ENCODE results near the gene TUBB1. TPM values are rescaled to one million over a fixed set of nuclear protein-coding genes. Genes with fewer than 3 reads are reported as not detected.

The TUBB1 gene
- total RNA-seq, 1 experiment from 2014 or later = not detected

- no peaks in the 10 kb centered on the region for H3K9me3 ChIP-seq (ENCODE audit: low read length)
- no peak overlapping the region for H3K9ac ChIP-seq (ENCODE audit: low read length)
- H3K27ac ChIP-seq (ENCODE audit: low read length) = no peak overlapping the region
- no peak overlapping the region for H2AFZ ChIP-seq (ENCODE audit: low read length)
- peaks cover 10% of the 10 kb centered on the region; the same call in 1 of the 2 replicates for H4K20me1 ChIP-seq (ENCODE audit: insufficient read depth, low read depth, low read length)
- H3K79me2 ChIP-seq (ENCODE audit: low read length) = peaks cover 48% of the 10 kb centered on the region
- no peak for DNase-seq
- peaks cover 20% of the 10 kb centered on the region for H3K4me1 ChIP-seq (ENCODE audit: low read length)
- H3K36me3 ChIP-seq (ENCODE audit: insufficient read depth, low read length) = peaks cover 64% of the 10 kb centered on the region
- H3K4me2 ChIP-seq (ENCODE audit: low read depth, low read length, poor library complexity, severe bottlenecking) = no peak overlapping the region
- H3K4me3 ChIP-seq (ENCODE audit: low read length) = no peak overlapping the region
- H3K9me2 ChIP-seq (replicated peaks; ENCODE audit: insufficient read depth, low read length) = no peaks in the 10 kb centered on the region
- no peaks in the 10 kb centered on the region for H3K27me3 ChIP-seq (ENCODE audit: low read length)
Measured at GRCh38 chr20:59025511-59025910, 6.3 kb downstream of the TUBB1 start.

GRCh38 chr20:59026904-59027740 is 7.9 kb downstream of the TUBB1 start:
- H3K9me2 ChIP-seq (replicated peaks; ENCODE audit: insufficient read depth, low read length) = no peaks in the 10 kb centered on the region
- no peak overlapping the region for H3K27ac ChIP-seq (ENCODE audit: low read length)
- no peak overlapping the region for H2AFZ ChIP-seq (ENCODE audit: low read length)
- H3K27me3 ChIP-seq (ENCODE audit: low read length) = no peaks in the 10 kb centered on the region
- no peak overlapping the region for H3K4me2 ChIP-seq (ENCODE audit: low read depth, low read length, poor library complexity, severe bottlenecking)
- no peak for DNase-seq
- H3K36me3 ChIP-seq (ENCODE audit: insufficient read depth, low read length) = peaks cover 70% of the 10 kb centered on the region
- no peaks in the 10 kb centered on the region for H3K9me3 ChIP-seq (ENCODE audit: low read length)
- no peak overlapping the region for H3K9ac ChIP-seq (ENCODE audit: low read length)
- H4K20me1 ChIP-seq (ENCODE audit: insufficient read depth, low read depth, low read length) = peaks cover 19% of the 10 kb centered on the region; the same call in 1 of the 2 replicates
- H3K4me3 ChIP-seq (ENCODE audit: low read length) = no peak overlapping the region
- peaks cover 64% of the 10 kb centered on the region for H3K79me2 ChIP-seq (ENCODE audit: low read length)
- H3K4me1 ChIP-seq (ENCODE audit: low read length) = peaks cover 31% of the 10 kb centered on the region

GRCh38 chr20:59027741-59028320 is 8.6 kb downstream of the TUBB1 start:
- Histone ChIP-seq H3K4me2 (ENCODE audit: low read depth, low read length, poor library complexity, severe bottlenecking) (no peak overlapping the region), H3K36me3 (ENCODE audit: insufficient read depth, low read length) (peaks cover 65% of the 10 kb centered on the region)

GRCh38 chr20:59028812-59029211 is 9.6 kb downstream of the TUBB1 start:
- Histone ChIP-seq H3K9me2 (replicated peaks; ENCODE audit: insufficient read depth, low read length) (no peaks in the 10 kb centered on the region), H3K36me3 (ENCODE audit: insufficient read depth, low read length) (peaks cover 72% of the 10 kb centered on the region), H3K27me3 (ENCODE audit: low read length) (no peaks in the 10 kb centered on the region), H3K4me3 (ENCODE audit: low read length) (no peak overlapping the region), H4K20me1 (ENCODE audit: insufficient read depth, low read depth, low read length) (peaks cover 19% of the 10 kb centered on the region; the same call in 1 of the 2 replicates), H3K9me3 (ENCODE audit: low read length) (no peaks in the 10 kb centered on the region), H3K79me2 (ENCODE audit: low read length) (peaks cover 68% of the 10 kb centered on the region), H3K9ac (ENCODE audit: low read length) (0 out of 2 replicates have a peak overlapping the region, but pooled peaks have one; percentile 22), H2AFZ (ENCODE audit: low read length) (no peak overlapping the region), H3K27ac (ENCODE audit: low read length) (no peak overlapping the region), H3K4me1 (ENCODE audit: low read length) (peaks cover 45% of the 10 kb centered on the region), H3K4me2 (ENCODE audit: low read depth, low read length, poor library complexity, severe bottlenecking) (peak overlapping the region; percentile 35)
- no peak for DNase-seq

More at GRCh38 chr20:59027741-59028320, 8.6 kb downstream of the TUBB1 start:
- no peaks in the 10 kb centered on the region for H3K27me3 ChIP-seq (ENCODE audit: low read length)
- no peaks in the 10 kb centered on the region for H3K9me3 ChIP-seq (ENCODE audit: low read length)
- H2AFZ ChIP-seq (ENCODE audit: low read length) = no peak overlapping the region
- H4K20me1 ChIP-seq (ENCODE audit: insufficient read depth, low read depth, low read length) = peaks cover 19% of the 10 kb centered on the region; the same call in 1 of the 2 replicates
- no peaks in the 10 kb centered on the region for H3K9me2 ChIP-seq (replicated peaks; ENCODE audit: insufficient read depth, low read length)
- H3K4me3 ChIP-seq (ENCODE audit: low read length) = no peak overlapping the region
- DNase-seq = no peak
- no peak overlapping the region for H3K27ac ChIP-seq (ENCODE audit: low read length)
- peaks cover 64% of the 10 kb centered on the region for H3K79me2 ChIP-seq (ENCODE audit: low read length)
- H3K9ac ChIP-seq (ENCODE audit: low read length) = no peak overlapping the region
- peaks cover 35% of the 10 kb centered on the region for H3K4me1 ChIP-seq (ENCODE audit: low read length)

- Histone ChIP-seq H3K4me1 (ENCODE audit: low read length) (peaks cover 58% of the 10 kb centered on the region), H3K4me2 (ENCODE audit: low read depth, low read length, poor library complexity, severe bottlenecking) (peak overlapping the region; percentile 97), H4K20me1 (ENCODE audit: insufficient read depth, low read depth, low read length) (peaks cover 19% of the 10 kb centered on the region; the same call in 1 of the 2 replicates), H3K79me2 (ENCODE audit: low read length) (peaks cover 64% of the 10 kb centered on the region), H3K27me3 (ENCODE audit: low read length) (no peaks in the 10 kb centered on the region), H3K27ac (ENCODE audit: low read length) (peak overlapping the region; percentile 72), H3K9me3 (ENCODE audit: low read length) (no peaks in the 10 kb centered on the region), H3K4me3 (ENCODE audit: low read length) (peak overlapping the region; percentile 95), H3K9me2 (replicated peaks; ENCODE audit: insufficient read depth, low read length) (no peaks in the 10 kb centered on the region), H3K9ac (ENCODE audit: low read length) (peak overlapping the region; percentile 97), H3K36me3 (ENCODE audit: insufficient read depth, low read length) (peaks cover 73% of the 10 kb centered on the region), H2AFZ (ENCODE audit: low read length) (no peak overlapping the region)
- no peak for DNase-seq
Measured at GRCh38 chr20:59030911-59031563, 11.8 kb downstream of the TUBB1 start.

- Histone ChIP-seq H3K27me3 (ENCODE audit: low read length) (no peaks in the 10 kb centered on the region), H4K20me1 (ENCODE audit: insufficient read depth, low read depth, low read length) (peaks cover 19% of the 10 kb centered on the region; the same call in 1 of the 2 replicates), H3K4me2 (ENCODE audit: low read depth, low read length, poor library complexity, severe bottlenecking) (peak overlapping the region; percentile 97), H3K9ac (ENCODE audit: low read length) (peak overlapping the region; percentile 97), H3K4me1 (ENCODE audit: low read length) (peaks cover 58% of the 10 kb centered on the region), H3K79me2 (ENCODE audit: low read length) (peaks cover 62% of the 10 kb centered on the region), H3K9me3 (ENCODE audit: low read length) (no peaks in the 10 kb centered on the region), H3K36me3 (ENCODE audit: insufficient read depth, low read length) (peaks cover 73% of the 10 kb centered on the region), H2AFZ (ENCODE audit: low read length) (no peak overlapping the region), H3K4me3 (ENCODE audit: low read length) (peak overlapping the region; percentile 95), H3K9me2 (replicated peaks; ENCODE audit: insufficient read depth, low read length) (no peaks in the 10 kb centered on the region), H3K27ac (ENCODE audit: low read length) (peak overlapping the region; percentile 72)
- peak; percentile 54 for DNase-seq
Measured at GRCh38 chr20:59031564-59032022, 12.4 kb downstream of the TUBB1 start.

GRCh38 chr20:59032023-59032712 is 12.9 kb downstream of the TUBB1 start, which contains the start of gene ATP5F1E:
TSS of gene ATP5F1E (minus strand) at chr20:59032335. CDS start at chr20:59032251, 84 bp downstream.
- peak; percentile 98 for DNase-seq
- Histone ChIP-seq H3K4me3 (ENCODE audit: low read length) (peak within 1 kb of the TSS; percentile 95), H3K9ac (ENCODE audit: low read length) (peak within 1 kb of the TSS; percentile 97), H2AFZ (ENCODE audit: low read length) (0 out of 2 replicates have a peak within 1 kb of the TSS, but pooled peaks have one; percentile 44), H3K4me2 (ENCODE audit: low read depth, low read length, poor library complexity, severe bottlenecking) (peak within 1 kb of the TSS; percentile 97), H3K36me3 (ENCODE audit: insufficient read depth, low read length) (peaks cover 73% of the 10 kb centered on the region), H3K79me2 (ENCODE audit: low read length) (peaks cover 66% of the 10 kb centered on the region), H3K4me1 (ENCODE audit: low read length) (peaks cover 58% of the 10 kb centered on the region), H3K9me3 (ENCODE audit: low read length) (no peaks in the 10 kb centered on the region), H4K20me1 (ENCODE audit: insufficient read depth, low read depth, low read length) (peaks cover 15% of the 10 kb centered on the region; the same call in 1 of the 2 replicates), H3K27ac (ENCODE audit: low read length) (peak within 1 kb of the TSS; percentile 81), H3K9me2 (replicated peaks; ENCODE audit: insufficient read depth, low read length) (no peaks in the 10 kb centered on the region), H3K27me3 (ENCODE audit: low read length) (no peaks in the 10 kb centered on the region)
